ENCODE results near the gene TMEM178B. TPM values are rescaled to one million over a fixed set of nuclear protein-coding genes. Genes with fewer than 3 reads are reported as not detected.

Gene TMEM178B
- total RNA-seq, 1 experiment from 2014 or later, result 0.39 TPM

GRCh38 chr7:141157138-141157765, 83.4 kb downstream of the TMEM178B start:
- no peak for ATAC-seq
- POLR2A ChIA-PET, result no interaction called here
- BruUV-seq (replicated peaks), result no TSS peak
- Histone ChIP-seq H3K4me3 (ENCODE audit: low read depth in 2 of 2, low read length in 2 of 2) (no peak overlapping the region), H3K36me3 (ENCODE audit: control insufficient read depth, insufficient read depth, low read length) (no peaks in the 10 kb centered on the region), H3K9me3 (ENCODE audit: control insufficient read depth, insufficient read depth, low read depth, low read length) (no peaks in the 10 kb centered on the region), H3K27me3 (ENCODE audit: control insufficient read depth, insufficient read depth, low read length) (no peaks in the 10 kb centered on the region), H3K27ac (ENCODE audit: low read length) (no peak overlapping the region), H3K4me1 (ENCODE audit: control insufficient read depth, insufficient read depth, low read length) (no peaks in the 10 kb centered on the region)
- CTCF ChIA-PET, result no interaction called here
- TF ChIP-seq POLR2AphosphoS5 (IDR thresholded peaks at IDR 0.05; ENCODE audit: low read depth, low read length) (no peak), TCF7L2 (IDR thresholded peaks at IDR 0.05; ENCODE audit: low read depth, low read length) (no peak), REST (IDR thresholded peaks at IDR 0.05; ENCODE audit: insufficient read depth in 1 of 2, low read depth in 2 of 2, low read length in 1 of 2) (no peak), SIN3A (IDR thresholded peaks at IDR 0.05; ENCODE audit: borderline replicate concordance, insufficient read depth, low read depth, low read length) (no peak)
- TF ChIP-seq, protein P1, sequence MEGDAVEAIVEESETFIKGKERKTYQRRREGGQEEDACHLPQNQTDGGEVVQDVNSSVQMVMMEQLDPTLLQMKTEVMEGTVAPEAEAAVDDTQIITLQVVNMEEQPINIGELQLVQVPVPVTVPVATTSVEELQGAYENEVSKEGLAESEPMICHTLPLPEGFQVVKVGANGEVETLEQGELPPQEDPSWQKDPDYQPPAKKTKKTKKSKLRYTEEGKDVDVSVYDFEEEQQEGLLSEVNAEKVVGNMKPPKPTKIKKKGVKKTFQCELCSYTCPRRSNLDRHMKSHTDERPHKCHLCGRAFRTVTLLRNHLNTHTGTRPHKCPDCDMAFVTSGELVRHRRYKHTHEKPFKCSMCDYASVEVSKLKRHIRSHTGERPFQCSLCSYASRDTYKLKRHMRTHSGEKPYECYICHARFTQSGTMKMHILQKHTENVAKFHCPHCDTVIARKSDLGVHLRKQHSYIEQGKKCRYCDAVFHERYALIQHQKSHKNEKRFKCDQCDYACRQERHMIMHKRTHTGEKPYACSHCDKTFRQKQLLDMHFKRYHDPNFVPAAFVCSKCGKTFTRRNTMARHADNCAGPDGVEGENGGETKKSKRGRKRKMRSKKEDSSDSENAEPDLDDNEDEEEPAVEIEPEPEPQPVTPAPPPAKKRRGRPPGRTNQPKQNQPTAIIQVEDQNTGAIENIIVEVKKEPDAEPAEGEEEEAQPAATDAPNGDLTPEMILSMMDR (IDR thresholded peaks at IDR 0.05), result no peak
- intact Hi-C loops (cut with micrococcal nuclease; ENCODE audit: unreplicated experiment), result no loop called here
- no peak for DNase-seq (ENCODE audit: low read depth, low spot score)
- in situ Hi-C loops (cut with HindIII; ENCODE audit: low pct_unique_long_range_greater_than_20kb, low sequenced_read_pairs), result no loop called here

DNA sequence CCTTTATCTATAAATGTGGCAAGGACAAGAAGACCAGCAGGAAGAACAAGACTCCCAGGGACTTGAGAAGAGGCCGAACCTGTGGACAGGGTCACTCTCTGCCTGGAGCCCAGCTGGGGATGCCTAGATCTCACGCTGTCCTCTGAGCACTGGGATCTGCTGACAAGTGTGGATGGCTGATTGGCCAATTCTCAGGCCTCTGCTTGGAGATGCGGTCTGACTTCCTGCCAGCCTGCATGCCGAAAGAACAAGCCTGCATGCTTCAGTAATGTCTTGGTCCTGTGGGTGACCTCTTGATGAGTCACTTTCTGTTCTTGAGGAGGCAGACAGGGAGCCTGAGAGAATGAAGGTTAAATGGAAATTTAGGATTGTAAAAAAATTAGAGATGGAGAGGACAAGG, 84.7 kb downstream of the TMEM178B start:
- Histone ChIP-seq H3K27me3 (ENCODE audit: control insufficient read depth, insufficient read depth, low read length) (no peaks in the 10 kb centered on the region), H3K9me3 (ENCODE audit: control insufficient read depth, insufficient read depth, low read depth, low read length) (no peaks in the 10 kb centered on the region), H3K4me1 (ENCODE audit: control insufficient read depth, insufficient read depth, low read length) (no peaks in the 10 kb centered on the region), H3K4me3 (ENCODE audit: low read depth in 2 of 2, low read length in 2 of 2) (no peak overlapping the region), H3K36me3 (ENCODE audit: control insufficient read depth, insufficient read depth, low read length) (no peaks in the 10 kb centered on the region), H3K27ac (ENCODE audit: low read length) (no peak overlapping the region)
- no TSS peak for BruUV-seq (replicated peaks)
- intact Hi-C loops (cut with micrococcal nuclease; ENCODE audit: unreplicated experiment), result no loop called here
- DNase-seq (ENCODE audit: low read depth, low spot score) (peak; percentile 50), ATAC-seq (peak; percentile 74)
- TF ChIP-seq POLR2AphosphoS5 (IDR thresholded peaks at IDR 0.05; ENCODE audit: low read depth, low read length), result no peak
- ChIA-PET CTCF (no interaction called here), POLR2A (no interaction called here)
- in situ Hi-C loops (cut with HindIII; ENCODE audit: low pct_unique_long_range_greater_than_20kb, low sequenced_read_pairs), result no loop called here

GRCh38 chr7:141160246-141160860, 86.5 kb downstream of the TMEM178B start:
- H3K4me3 ChIP-seq (ENCODE audit: low read depth in 2 of 2, low read length in 2 of 2), result no peak overlapping the region
- DNase-seq (ENCODE audit: low read depth, low spot score), result no peak
- H3K27ac ChIP-seq (ENCODE audit: low read length), result no peak overlapping the region
- H3K9me3 ChIP-seq (ENCODE audit: control insufficient read depth, insufficient read depth, low read depth, low read length), result no peaks in the 10 kb centered on the region
- H3K27me3 ChIP-seq (ENCODE audit: control insufficient read depth, insufficient read depth, low read length), result no peaks in the 10 kb centered on the region
- CTCF ChIA-PET, result no interaction called here
- no peaks in the 10 kb centered on the region for H3K4me1 ChIP-seq (ENCODE audit: control insufficient read depth, insufficient read depth, low read length)
- no peaks in the 10 kb centered on the region for H3K36me3 ChIP-seq (ENCODE audit: control insufficient read depth, insufficient read depth, low read length)
- POLR2A ChIA-PET, result no interaction called here
- no peak for ATAC-seq
- in situ Hi-C loops (cut with HindIII; ENCODE audit: low pct_unique_long_range_greater_than_20kb, low sequenced_read_pairs), result no loop called here
- no TSS peak for BruUV-seq (replicated peaks)
- intact Hi-C loops (cut with micrococcal nuclease; ENCODE audit: unreplicated experiment), result no loop called here
- TF ChIP-seq REST (IDR thresholded peaks at IDR 0.05; ENCODE audit: insufficient read depth in 1 of 2, low read depth in 2 of 2, low read length in 1 of 2), result no peak
- TF ChIP-seq, protein P1 (IDR thresholded peaks at IDR 0.05), result no peak
- no peak for TF ChIP-seq SIN3A (IDR thresholded peaks at IDR 0.05; ENCODE audit: borderline replicate concordance, insufficient read depth, low read depth, low read length)
- no peak for TF ChIP-seq POLR2AphosphoS5 (IDR thresholded peaks at IDR 0.05; ENCODE audit: low read depth, low read length)
- TF ChIP-seq TCF7L2 (IDR thresholded peaks at IDR 0.05; ENCODE audit: low read depth, low read length), result no peak

Data from Panc1 (cell line).